Panc1 (cell line): ENCODE measurements around the gene TFEC. TPM values are rescaled to one million over a fixed set of nuclear protein-coding genes. Genes with fewer than 3 reads are reported as not detected.

ENCODE experiments used
- ATAC-seq: fragments of 200-7000 bp; cut with Tn5 transposase; 2 replicates; pipeline ENCODE4 v1.9.1; 2020; ENCODE audit warnings: mild to moderate bottlenecking, moderate library complexity
- BruUV-seq: library from RNA; stranded (reverse); fragments of 400-500 nt; replicated peaks from 2 replicates; lab custom pipeline; 2021; lab: Mats Ljungman, UMichigan
- CTCF ChIA-PET: fragments of 300-600 bp; sonication (Branson Sonifier 250); formaldehyde crosslinking; loops from one replicate; lab custom pipeline; 2022; ENCODE audit warnings: antibody characterized with exemption; lab: Charles Lee
- POLR2A ChIA-PET: fragments of 300-600 bp; sonication (Branson Sonifier 250); formaldehyde crosslinking; loops from one replicate; lab custom pipeline; 2022; ENCODE audit warnings: antibody characterized with exemption; lab: Charles Lee
- DNase-seq: peaks from one replicate; pipeline ENCODE4 v3.0.0-alpha.2; 2010; ENCODE audit warnings: low read depth, low spot score
- H3K27ac ChIP-seq: 2 replicates; pipeline ENCODE4 v1.5.1; 2011; ENCODE audit warnings: mild to moderate bottlenecking, low read length, inconsistent platforms
- H3K27me3 ChIP-seq: fragments of 200-500 bp; sonication (Bioruptor generic); 2 replicates; pipeline ENCODE4 v1.6.0; 2014; ENCODE audit warnings: low read length, inconsistent platforms; ENCODE audit not compliant: control insufficient read depth, insufficient read depth
- H3K36me3 ChIP-seq: fragments of 200-500 bp; sonication (Bioruptor generic); 2 replicates; pipeline ENCODE4 v1.5.1; 2014; ENCODE audit warnings: inconsistent platforms, mild to moderate bottlenecking, low read length, moderate library complexity; ENCODE audit not compliant: control insufficient read depth, insufficient read depth
- H3K4me1 ChIP-seq: 2 replicates; pipeline ENCODE4 v1.5.1; 2011; ENCODE audit warnings: inconsistent platforms, mild to moderate bottlenecking, low read length, moderate library complexity; ENCODE audit not compliant: control insufficient read depth, insufficient read depth
- H3K4me3 ChIP-seq, 2 experiments: 2 replicates each; pipeline ENCODE4 v1.5.1; 2011 to 2012; ENCODE audit warnings: low read depth in 2 of 2, low read length in 2 of 2, mild to moderate bottlenecking in 2 of 2, inconsistent platforms in 1 of 2, moderate library complexity in 1 of 2
- H3K9me3 ChIP-seq: fragments of 200-500 bp; sonication (Bioruptor generic); 2 replicates; pipeline ENCODE4 v1.5.1; 2014; ENCODE audit warnings: low read depth, mild to moderate bottlenecking, inconsistent platforms, low read length, moderate library complexity; ENCODE audit not compliant: control insufficient read depth, insufficient read depth
- POLR2AphosphoS5 ChIP-seq: IDR thresholded peaks from 2 replicates; pipeline ENCODE4 v1.6.1; 2012; ENCODE audit warnings: mild to moderate bottlenecking, low read depth, low read length, moderate library complexity
- SIN3A ChIP-seq: IDR thresholded peaks from 2 replicates; pipeline ENCODE4 v1.6.1; 2012; ENCODE audit warnings: low read depth, mild to moderate bottlenecking, low read length, moderate library complexity, borderline replicate concordance; ENCODE audit not compliant: insufficient read depth
- TCF7L2 ChIP-seq: IDR thresholded peaks from 2 replicates; pipeline ENCODE4 v1.6.1; 2011; ENCODE audit warnings: mild to moderate bottlenecking, low read depth, low read length, inconsistent platforms
- in situ Hi-C: cut with HindIII; loops from 2 replicates; pipeline ENCODE4 v1.10.0; 2016; ENCODE audit warnings: low sequenced_read_pairs, low pct_unique_long_range_greater_than_20kb
- intact Hi-C: fragments of 100-400 bp; cut with micrococcal nuclease; formaldehyde crosslinking; loops from one replicate; pipeline ENCODE4 v1.10.0; 2022; ENCODE audit not compliant: unreplicated experiment
- total RNA-seq: library from RNA; stranded (reverse); gene quantifications from one replicate; pipeline ENCODE4 v1.2.1, GENCODE V29; 2021; ENCODE audit not compliant: unreplicated experiment
- TF ChIP-seq, protein P1 (sequence below), 2 experiments: IDR thresholded peaks; 2 replicates each; pipeline ENCODE4 v1.6.1; 2011 to 2012; ENCODE audit warnings: low read depth in 2 of 2, control low read depth in 1 of 2, low read length in 1 of 2, mild to moderate bottlenecking in 1 of 2, moderate library complexity in 1 of 2; ENCODE audit not compliant: insufficient read depth in 1 of 2
- TF ChIP-seq, protein P2 (sequence below): fragments of 450-650 bp; IDR thresholded peaks from 2 replicates; pipeline ENCODE4 v1.5.1; 2017; ENCODE audit warnings: mild to moderate bottlenecking

The TFEC gene
- total RNA-seq, 1 experiment from 2014 or later, result not detected

DNA sequence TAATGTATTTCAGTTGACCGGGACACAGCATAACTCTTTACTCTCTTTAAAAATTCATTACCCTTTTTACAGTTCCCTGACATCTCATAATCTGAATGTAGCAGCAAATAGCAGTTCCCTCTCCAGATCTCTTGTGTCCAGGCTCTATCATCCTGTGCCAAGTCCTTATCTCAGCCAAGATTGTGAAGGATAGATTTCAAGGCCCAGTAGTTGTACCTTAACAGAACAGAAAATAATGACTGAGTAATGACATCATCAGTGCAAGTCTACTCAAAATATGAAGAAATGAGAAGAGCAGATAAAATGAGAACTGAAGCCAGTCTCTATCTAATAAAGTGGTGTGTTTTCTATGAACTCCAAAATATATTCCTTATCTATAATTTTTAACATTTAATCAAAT lies 92.6 kb downstream of the TFEC start:
- no peak for DNase-seq
- Histone ChIP-seq H3K4me3 (no peak overlapping the region), H3K4me1 (no peaks in the 10 kb centered on the region), H3K36me3 (no peaks in the 10 kb centered on the region), H3K27ac (no peak overlapping the region), H3K9me3 (no peaks in the 10 kb centered on the region), H3K27me3 (no peaks in the 10 kb centered on the region; the same call in 1 of the 2 replicates)
- ChIA-PET CTCF (no interaction called here), POLR2A (no interaction called here)
- no TSS peak for BruUV-seq
- intact Hi-C loops, result no loop called here
- in situ Hi-C loops, result no loop called here
- TF ChIP-seq, protein P1, sequence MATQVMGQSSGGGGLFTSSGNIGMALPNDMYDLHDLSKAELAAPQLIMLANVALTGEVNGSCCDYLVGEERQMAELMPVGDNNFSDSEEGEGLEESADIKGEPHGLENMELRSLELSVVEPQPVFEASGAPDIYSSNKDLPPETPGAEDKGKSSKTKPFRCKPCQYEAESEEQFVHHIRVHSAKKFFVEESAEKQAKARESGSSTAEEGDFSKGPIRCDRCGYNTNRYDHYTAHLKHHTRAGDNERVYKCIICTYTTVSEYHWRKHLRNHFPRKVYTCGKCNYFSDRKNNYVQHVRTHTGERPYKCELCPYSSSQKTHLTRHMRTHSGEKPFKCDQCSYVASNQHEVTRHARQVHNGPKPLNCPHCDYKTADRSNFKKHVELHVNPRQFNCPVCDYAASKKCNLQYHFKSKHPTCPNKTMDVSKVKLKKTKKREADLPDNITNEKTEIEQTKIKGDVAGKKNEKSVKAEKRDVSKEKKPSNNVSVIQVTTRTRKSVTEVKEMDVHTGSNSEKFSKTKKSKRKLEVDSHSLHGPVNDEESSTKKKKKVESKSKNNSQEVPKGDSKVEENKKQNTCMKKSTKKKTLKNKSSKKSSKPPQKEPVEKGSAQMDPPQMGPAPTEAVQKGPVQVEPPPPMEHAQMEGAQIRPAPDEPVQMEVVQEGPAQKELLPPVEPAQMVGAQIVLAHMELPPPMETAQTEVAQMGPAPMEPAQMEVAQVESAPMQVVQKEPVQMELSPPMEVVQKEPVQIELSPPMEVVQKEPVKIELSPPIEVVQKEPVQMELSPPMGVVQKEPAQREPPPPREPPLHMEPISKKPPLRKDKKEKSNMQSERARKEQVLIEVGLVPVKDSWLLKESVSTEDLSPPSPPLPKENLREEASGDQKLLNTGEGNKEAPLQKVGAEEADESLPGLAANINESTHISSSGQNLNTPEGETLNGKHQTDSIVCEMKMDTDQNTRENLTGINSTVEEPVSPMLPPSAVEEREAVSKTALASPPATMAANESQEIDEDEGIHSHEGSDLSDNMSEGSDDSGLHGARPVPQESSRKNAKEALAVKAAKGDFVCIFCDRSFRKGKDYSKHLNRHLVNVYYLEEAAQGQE (IDR thresholded peaks at IDR 0.05; ENCODE audit: insufficient read depth in 1 of 2, low read depth in 2 of 2, low read length in 1 of 2), result no peak
- ATAC-seq, result no peak

DNA sequence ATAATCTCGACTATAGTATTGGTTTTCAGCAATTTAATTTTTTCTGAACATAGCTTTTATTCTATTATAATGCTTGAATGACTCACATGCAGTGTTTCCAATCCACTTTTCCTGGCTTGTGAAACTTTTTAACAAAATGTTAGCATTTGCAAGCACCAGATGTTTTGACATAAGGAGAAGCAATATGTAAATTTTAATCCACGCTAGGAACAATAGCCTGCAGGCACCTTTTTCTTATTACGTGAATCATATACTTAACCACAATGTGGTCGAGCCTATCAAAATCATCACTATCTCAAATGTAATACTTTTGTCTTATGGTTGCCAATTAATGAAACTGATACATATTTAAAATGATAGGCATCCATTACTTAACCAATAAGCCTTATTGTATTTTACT lies 97.1 kb downstream of the TFEC start:
- no peaks in the 10 kb centered on the region for H3K27me3 ChIP-seq
- no peak overlapping the region for H3K27ac ChIP-seq
- in situ Hi-C loops, result no loop called here
- H3K4me3 ChIP-seq, result no peak overlapping the region
- ATAC-seq (no peak), DNase-seq (no peak)
- no peaks in the 10 kb centered on the region for H3K4me1 ChIP-seq
- no TSS peak for BruUV-seq
- H3K9me3 ChIP-seq, result no peaks in the 10 kb centered on the region
- POLR2A ChIA-PET, result no interaction called here
- H3K36me3 ChIP-seq, result no peaks in the 10 kb centered on the region
- CTCF ChIA-PET, result no interaction called here
- intact Hi-C loops, result no loop called here
- TF ChIP-seq TCF7L2 (no peak), POLR2AphosphoS5 (no peak), SIN3A (no peak)
- TF ChIP-seq, protein P2, sequence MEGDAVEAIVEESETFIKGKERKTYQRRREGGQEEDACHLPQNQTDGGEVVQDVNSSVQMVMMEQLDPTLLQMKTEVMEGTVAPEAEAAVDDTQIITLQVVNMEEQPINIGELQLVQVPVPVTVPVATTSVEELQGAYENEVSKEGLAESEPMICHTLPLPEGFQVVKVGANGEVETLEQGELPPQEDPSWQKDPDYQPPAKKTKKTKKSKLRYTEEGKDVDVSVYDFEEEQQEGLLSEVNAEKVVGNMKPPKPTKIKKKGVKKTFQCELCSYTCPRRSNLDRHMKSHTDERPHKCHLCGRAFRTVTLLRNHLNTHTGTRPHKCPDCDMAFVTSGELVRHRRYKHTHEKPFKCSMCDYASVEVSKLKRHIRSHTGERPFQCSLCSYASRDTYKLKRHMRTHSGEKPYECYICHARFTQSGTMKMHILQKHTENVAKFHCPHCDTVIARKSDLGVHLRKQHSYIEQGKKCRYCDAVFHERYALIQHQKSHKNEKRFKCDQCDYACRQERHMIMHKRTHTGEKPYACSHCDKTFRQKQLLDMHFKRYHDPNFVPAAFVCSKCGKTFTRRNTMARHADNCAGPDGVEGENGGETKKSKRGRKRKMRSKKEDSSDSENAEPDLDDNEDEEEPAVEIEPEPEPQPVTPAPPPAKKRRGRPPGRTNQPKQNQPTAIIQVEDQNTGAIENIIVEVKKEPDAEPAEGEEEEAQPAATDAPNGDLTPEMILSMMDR, result no peak
- TF ChIP-seq, protein P1 (IDR thresholded peaks at IDR 0.05; ENCODE audit: insufficient read depth in 1 of 2, low read depth in 2 of 2, low read length in 1 of 2), result no peak
